Measurements from ENCODE around the gene SNAP25.

SNAP25 gene

GRCh38 chr20:10330071-10330470 lies 111.4 kb downstream of the SNAP25 start:
- no peak overlapping the region for H2AFZ ChIP-seq (ENCODE audit: low read length)
- H3K36me3 ChIP-seq (replicated peaks; ENCODE audit: insufficient read depth, low read length): no peaks in the 10 kb centered on the region
- H3K27ac ChIP-seq (ENCODE audit: low read length): no peak overlapping the region
- H3K4me2 ChIP-seq (ENCODE audit: low read depth, low read length): no peak overlapping the region
- H3K9me2 ChIP-seq (replicated peaks; ENCODE audit: insufficient read depth, low read length): no peaks in the 10 kb centered on the region
- no peaks in the 10 kb centered on the region for H3K9me3 ChIP-seq (replicated peaks; ENCODE audit: insufficient read depth, low read length)
- H3K4me3 ChIP-seq (ENCODE audit: low read length): no peak overlapping the region
- no peaks in the 10 kb centered on the region for H3K79me2 ChIP-seq (ENCODE audit: low read length)
- no peak for DNase-seq
- no peaks in the 10 kb centered on the region for H3F3A ChIP-seq (ENCODE audit: insufficient read depth, low read length)
- no peaks in the 10 kb centered on the region for H3K4me1 ChIP-seq (ENCODE audit: low read length)
- H4K20me1 ChIP-seq (ENCODE audit: insufficient read depth, low read length): no peaks in the 10 kb centered on the region
- no peak overlapping the region for H3K9ac ChIP-seq (ENCODE audit: low read length)
- no peaks in the 10 kb centered on the region for H3K27me3 ChIP-seq (replicated peaks; ENCODE audit: insufficient read depth, low read length)
- TF ChIP-seq EZH2 (optimal IDR thresholded peaks at IDR 0.05; ENCODE audit: low read depth, low read length): no peak
- no peak for TF ChIP-seq EZH2phosphoT487 (IDR thresholded peaks at IDR 0.05; ENCODE audit: low read length)
- no peak for TF ChIP-seq CTCF (IDR thresholded peaks at IDR 0.05; ENCODE audit: low read length)

DNA sequence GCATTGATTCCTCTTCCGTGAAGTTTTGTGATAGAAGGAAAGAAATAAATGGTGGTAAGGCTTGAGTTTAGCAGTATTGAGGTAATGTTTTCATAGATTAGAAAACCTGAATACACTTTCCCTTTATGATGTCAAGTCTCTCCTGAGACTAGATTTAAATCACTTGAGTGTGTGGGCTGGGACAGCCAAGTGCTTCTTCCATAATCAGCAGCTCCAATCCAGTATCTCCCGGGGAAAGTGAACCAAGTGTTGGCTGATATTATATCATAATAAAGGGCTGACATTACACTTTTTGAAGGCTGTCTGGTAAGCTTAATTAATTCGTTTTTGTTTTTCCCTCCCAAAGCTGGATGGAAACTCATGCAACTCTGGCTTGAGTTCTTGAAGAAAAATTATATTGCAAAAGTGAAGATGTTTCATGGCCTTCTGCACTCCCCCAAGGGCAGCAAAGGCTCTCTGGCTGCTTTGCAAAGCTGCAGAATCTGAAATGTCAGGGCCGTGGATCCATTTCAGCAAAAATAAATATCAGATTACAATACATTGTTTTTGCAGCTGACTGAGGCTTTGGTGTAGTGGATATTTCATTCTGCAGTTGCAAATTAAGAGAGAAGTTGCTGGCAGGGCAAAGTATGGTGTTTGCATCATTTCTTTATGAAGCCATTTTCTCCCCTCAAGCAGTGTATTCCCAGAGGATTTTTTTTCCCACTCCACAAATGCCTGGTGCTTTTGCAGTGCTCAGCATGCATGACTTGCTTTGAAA lies 114.2 kb downstream of the SNAP25 start:
- Histone ChIP-seq H3K9me2 (replicated peaks; ENCODE audit: insufficient read depth, low read length) (no peaks in the 10 kb centered on the region), H2AFZ (ENCODE audit: low read length) (no peak overlapping the region), H3K79me2 (ENCODE audit: low read length) (no peaks in the 10 kb centered on the region), H3K9ac (ENCODE audit: low read length) (no peak overlapping the region), H3K27ac (ENCODE audit: low read length) (no peak overlapping the region), H3F3A (ENCODE audit: insufficient read depth, low read length) (no peaks in the 10 kb centered on the region), H3K4me3 (ENCODE audit: low read length) (no peak overlapping the region), H3K4me2 (ENCODE audit: low read depth, low read length) (no peak overlapping the region), H3K27me3 (replicated peaks; ENCODE audit: insufficient read depth, low read length) (no peaks in the 10 kb centered on the region), H3K36me3 (replicated peaks; ENCODE audit: insufficient read depth, low read length) (no peaks in the 10 kb centered on the region), H3K4me1 (ENCODE audit: low read length) (0 out of 2 replicates have a peak, but pooled peaks cover 4% of the 10 kb centered on the region), H4K20me1 (ENCODE audit: insufficient read depth, low read length) (no peaks in the 10 kb centered on the region), H3K9me3 (replicated peaks; ENCODE audit: insufficient read depth, low read length) (no peaks in the 10 kb centered on the region)
- no peak for DNase-seq
- TF ChIP-seq CTCF (IDR thresholded peaks at IDR 0.05; ENCODE audit: low read length) (no peak), EZH2 (optimal IDR thresholded peaks at IDR 0.05; ENCODE audit: low read depth, low read length) (no peak), EZH2phosphoT487 (IDR thresholded peaks at IDR 0.05; ENCODE audit: low read length) (no peak)

GRCh38 chr20:10336959-10337729 lies 118.5 kb downstream of the SNAP25 start:
- no peaks in the 10 kb centered on the region for H3K9me2 ChIP-seq (replicated peaks; ENCODE audit: insufficient read depth, low read length)
- no peak overlapping the region for H2AFZ ChIP-seq (ENCODE audit: low read length)
- H3K27ac ChIP-seq (ENCODE audit: low read length): no peak overlapping the region
- no peaks in the 10 kb centered on the region for H3K79me2 ChIP-seq (ENCODE audit: low read length)
- H3K4me3 ChIP-seq (ENCODE audit: low read length): no peak overlapping the region
- no peaks in the 10 kb centered on the region for H4K20me1 ChIP-seq (ENCODE audit: insufficient read depth, low read length)
- H3K27me3 ChIP-seq (replicated peaks; ENCODE audit: insufficient read depth, low read length): no peaks in the 10 kb centered on the region
- TF ChIP-seq CTCF (IDR thresholded peaks at IDR 0.05; ENCODE audit: low read length): no peak
- no peak for DNase-seq
- H3K4me1 ChIP-seq (ENCODE audit: low read length): peaks cover 4% of the 10 kb centered on the region; the same call in 1 of the 2 replicates
- no peaks in the 10 kb centered on the region for H3K36me3 ChIP-seq (replicated peaks; ENCODE audit: insufficient read depth, low read length)
- no peaks in the 10 kb centered on the region for H3K9me3 ChIP-seq (replicated peaks; ENCODE audit: insufficient read depth, low read length)
- H3K9ac ChIP-seq (ENCODE audit: low read length): no peak overlapping the region
- H3K4me2 ChIP-seq (ENCODE audit: low read depth, low read length): no peak overlapping the region
- H3F3A ChIP-seq (ENCODE audit: insufficient read depth, low read length): no peaks in the 10 kb centered on the region
